IMR-90 (cell line): ENCODE data around the gene VAV3. TPM values are rescaled to one million over a fixed set of nuclear protein-coding genes. Genes with fewer than 3 reads are reported as not detected.

ENCODE experiments used
- ATAC-seq: fragments of 200-7000 bp; cut with Tn5 transposase; 2 replicates; pipeline ENCODE4 v1.9.1; 2020; ENCODE audit warnings: low read depth, mild to moderate bottlenecking, moderate library complexity
- BruUV-seq: library from RNA; stranded (reverse); fragments of 400-500 nt; replicated peaks from 2 replicates; lab custom pipeline; 2021; lab: Mats Ljungman, UMichigan
- CTCF ChIA-PET: fragments of 300-600 bp; formaldehyde crosslinking; extraction: SDS; loops from one replicate; lab custom pipeline; 2021; ENCODE audit warnings: antibody characterized with exemption; lab: Yijun Ruan, JAX
- POLR2A ChIA-PET: fragments of 300-600 bp; sonication (Branson Sonifier 250); formaldehyde crosslinking; loops from one replicate; lab custom pipeline; 2022; ENCODE audit warnings: antibody characterized with exemption; ENCODE audit not compliant: unreplicated experiment; lab: Charles Lee
- DNase-seq: peaks from one replicate; pipeline ENCODE4 v3.0.0; 2013
- H2AFZ ChIP-seq: replicated peaks from 2 replicates; pipeline ENCODE3; 2013; ENCODE audit warnings: low read length, mild to moderate bottlenecking; ENCODE audit not compliant: poor library complexity
- H2AK5ac ChIP-seq: 2 replicates; pipeline ENCODE4 v1.6.1; 2013; ENCODE audit warnings: low read depth, low read length, inconsistent platforms
- H2AK9ac ChIP-seq: replicated peaks from 2 replicates; pipeline ENCODE3; 2013; ENCODE audit warnings: mild to moderate bottlenecking, low read depth, low read length, moderate library complexity; ENCODE audit not compliant: poor library complexity
- H2BK120ac ChIP-seq: 2 replicates; pipeline ENCODE4 v1.6.1; 2013; ENCODE audit warnings: low read depth, low read length, inconsistent platforms
- H2BK15ac ChIP-seq: 3 replicates; pipeline ENCODE4 v1.6.1; 2013; ENCODE audit warnings: low read depth, low read length, inconsistent platforms
- H2BK20ac ChIP-seq: 2 replicates; pipeline ENCODE4 v1.6.1; 2013; ENCODE audit warnings: low read depth, mild to moderate bottlenecking, inconsistent platforms, low read length, moderate library complexity
- H2BK5ac ChIP-seq: 2 replicates; pipeline ENCODE4 v1.6.1; 2013; ENCODE audit warnings: mild to moderate bottlenecking, low read depth, low read length, inconsistent platforms; ENCODE audit not compliant: poor library complexity, severe bottlenecking
- H3K14ac ChIP-seq: replicated peaks from 2 replicates; pipeline ENCODE4 v1.6.1; 2013; ENCODE audit warnings: low read depth, low read length, inconsistent platforms
- H3K18ac ChIP-seq: 2 replicates; pipeline ENCODE4 v1.6.1; 2013; ENCODE audit warnings: low read depth, low read length, control low read depth
- H3K23ac ChIP-seq: 2 replicates; pipeline ENCODE4 v1.6.1; 2013; ENCODE audit warnings: low read depth, low read length, inconsistent platforms
- H3K27ac ChIP-seq: 2 replicates; pipeline ENCODE4 v1.5.1; 2013; ENCODE audit warnings: mild to moderate bottlenecking, control low read depth, low read length; ENCODE audit not compliant: insufficient read depth
- H3K27me3 ChIP-seq: 2 replicates; pipeline ENCODE4 v1.6.1; 2013; ENCODE audit warnings: low read length; ENCODE audit not compliant: control insufficient read depth, insufficient read depth
- H3K36me3 ChIP-seq: 2 replicates; pipeline ENCODE4 v1.6.1; 2013; ENCODE audit warnings: low read length, mixed read lengths; ENCODE audit not compliant: control insufficient read depth, insufficient read depth
- H3K4ac ChIP-seq: 2 replicates; pipeline ENCODE4 v1.6.1; 2013; ENCODE audit warnings: low read depth, low read length, inconsistent platforms
- H3K4me1 ChIP-seq: 2 replicates; pipeline ENCODE4 v1.6.1; 2013; ENCODE audit warnings: low read length, mixed read lengths; ENCODE audit not compliant: control insufficient read depth, insufficient read depth
- H3K4me2 ChIP-seq: 2 replicates; pipeline ENCODE4 v1.6.1; 2013; ENCODE audit warnings: low read depth, mild to moderate bottlenecking, control low read depth, low read length, moderate library complexity
- H3K4me3 ChIP-seq: 2 replicates; pipeline ENCODE4 v1.5.1; 2013; ENCODE audit warnings: low read depth, mild to moderate bottlenecking, control low read depth, low read length, moderate library complexity; ENCODE audit not compliant: insufficient read depth
- H3K56ac ChIP-seq: 2 replicates; pipeline ENCODE4 v1.6.1; 2013; ENCODE audit warnings: low read length, inconsistent platforms; ENCODE audit not compliant: insufficient read depth; ENCODE audit errors: extremely low read depth
- H3K79me1 ChIP-seq, 2 experiments: 2 replicates each; pipeline ENCODE4 v1.6.1; 2013; ENCODE audit warnings: low read length in 2 of 2, inconsistent platforms in 1 of 2, low read depth in 1 of 2
- H3K9ac ChIP-seq: 2 replicates; pipeline ENCODE4 v1.6.1; 2013; ENCODE audit warnings: low read depth, low read length, control low read depth
- H3K9me1 ChIP-seq: 2 replicates; pipeline ENCODE4 v1.6.1; 2013; ENCODE audit warnings: low read length, inconsistent platforms; ENCODE audit not compliant: insufficient read depth
- H3K9me3 ChIP-seq: 2 replicates; pipeline ENCODE4 v1.6.1; 2013; ENCODE audit warnings: low read length; ENCODE audit not compliant: control insufficient read depth, insufficient read depth
- H4K20me1 ChIP-seq: 2 replicates; pipeline ENCODE4 v1.6.1; 2013; ENCODE audit warnings: low read length, inconsistent platforms; ENCODE audit not compliant: insufficient read depth
- H4K5ac ChIP-seq: 2 replicates; pipeline ENCODE4 v1.6.1; 2013; ENCODE audit warnings: mild to moderate bottlenecking, low read depth, low read length, control low read depth
- H4K8ac ChIP-seq, 2 experiments: 2 replicates each; pipeline ENCODE4 v1.6.1; 2013; ENCODE audit warnings: low read depth in 2 of 2, low read length in 2 of 2, control low read depth in 1 of 2, inconsistent platforms in 1 of 2
- H4K91ac ChIP-seq: 2 replicates; pipeline ENCODE4 v1.6.1; 2013; ENCODE audit warnings: low read depth, low read length, inconsistent platforms; ENCODE audit not compliant: insufficient read depth
- FOS ChIP-seq: fragments of 150-350 bp; IDR thresholded peaks from 2 replicates; pipeline ENCODE4 v1.6.1; 2016; ENCODE audit warnings: low read depth, low read length
- dilution Hi-C: fragments of 300-500 bp; cut with HindIII; formaldehyde crosslinking; loops from one replicate; pipeline ENCODE4 v1.14.3; 2018; ENCODE audit warnings: low sequenced_read_pairs; ENCODE audit not compliant: unreplicated experiment
- in situ Hi-C: fragments of 300-500 bp; cut with MboI; formaldehyde crosslinking; loops from 3 replicates; pipeline ENCODE4 v1.14.3; 2019; ENCODE audit warnings: low sequenced_read_pairs, inconsistent platforms, mixed read lengths
- intact Hi-C: fragments of 100-400 bp; cut with micrococcal nuclease; formaldehyde crosslinking; loops from 2 replicates; pipeline ENCODE4 v1.10.0; 2022
- polyA plus RNA-seq, 3 experiments: library from polyadenylated mRNA; depleted of rRNA; stranded (reverse); fragments of >200 nt; gene quantifications; 2 replicates each; pipeline ENCODE4 v1.2.3, GENCODE V29; 2012; ENCODE audit warnings: low replicate concordance in 1 of 3
- total RNA-seq: library from RNA; depleted of rRNA; stranded (reverse); fragments of >200 nt; gene quantifications from 2 replicates; pipeline ENCODE4 v1.2.3, GENCODE V29; 2012

Gene VAV3
- total and polyA plus RNA-seq, 2 of the 4 experiments (the other 2 are of a cell fraction): 0.12 to 0.18 TPM

DNA sequence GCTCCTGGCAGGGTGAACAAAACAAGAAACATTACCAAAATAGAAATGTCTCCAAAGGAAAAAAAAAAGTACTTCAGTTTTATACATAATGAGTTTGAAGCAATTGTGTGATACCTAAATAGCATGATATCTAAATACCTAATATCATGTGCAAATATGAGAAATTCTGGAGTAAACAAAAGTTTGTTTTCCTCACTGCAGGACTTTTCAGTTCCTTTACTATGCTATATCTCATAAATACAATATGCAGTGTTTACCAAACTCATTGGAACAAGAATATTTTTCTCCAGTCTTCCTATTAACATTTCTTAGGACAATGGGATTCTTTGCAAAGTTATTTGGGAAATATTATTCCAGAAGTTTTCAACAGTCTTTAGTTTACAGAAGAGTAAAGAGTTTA, 98.1 kb downstream of the VAV3 start:
- ChIA-PET POLR2A (interaction anchor here (0.6 kb wide), 1 partner anchor 14 kb away, joined by 3 read pairs; no protein-coding TSS in a partner anchor), CTCF (no interaction called here)
- Histone ChIP-seq H2BK120ac (no peak overlapping the region), H2BK15ac (no peak overlapping the region), H3K14ac (no peak overlapping the region), H3K27me3 (no peaks in the 10 kb centered on the region), H3K4me3 (no peak overlapping the region), H3K4ac (no peak overlapping the region), H2AK9ac (no peak overlapping the region), H3K18ac (no peak overlapping the region), H3K9me3 (no peaks in the 10 kb centered on the region), H4K91ac (no peak overlapping the region), H3K27ac (no peak overlapping the region), H4K20me1 (no peaks in the 10 kb centered on the region), H3K9me1 (no peaks in the 10 kb centered on the region), H4K5ac (no peak overlapping the region), H3K9ac (no peak overlapping the region), H3K36me3 (no peaks in the 10 kb centered on the region), H3K23ac (no peak overlapping the region), H3K56ac (no peak overlapping the region), H2BK5ac (no peak overlapping the region), H3K4me1 (no peaks in the 10 kb centered on the region), H3K4me2 (no peak overlapping the region), H2AK5ac (no peak overlapping the region), H2BK20ac (no peak overlapping the region), H4K8ac (no peak overlapping the region), H3K79me1 (no peaks in the 10 kb centered on the region), H2AFZ (no peak overlapping the region)
- DNase-seq (no peak), ATAC-seq (no peak)
- dilution Hi-C loops: no loop called here
- in situ Hi-C loops: no loop called here
- TF ChIP-seq FOS: no peak
- BruUV-seq: no TSS peak
- intact Hi-C loops: no loop called here
